ENCODE measurements around the gene TNIK. TPM values are rescaled to one million over a fixed set of nuclear protein-coding genes. Genes with fewer than 3 reads are reported as not detected.

The TNIK gene
- 10 to 100 TPM in 1 of 2 donors, 1 to 10 TPM in 1; 9.0 to 11.6 TPM for total RNA-seq

DNA sequence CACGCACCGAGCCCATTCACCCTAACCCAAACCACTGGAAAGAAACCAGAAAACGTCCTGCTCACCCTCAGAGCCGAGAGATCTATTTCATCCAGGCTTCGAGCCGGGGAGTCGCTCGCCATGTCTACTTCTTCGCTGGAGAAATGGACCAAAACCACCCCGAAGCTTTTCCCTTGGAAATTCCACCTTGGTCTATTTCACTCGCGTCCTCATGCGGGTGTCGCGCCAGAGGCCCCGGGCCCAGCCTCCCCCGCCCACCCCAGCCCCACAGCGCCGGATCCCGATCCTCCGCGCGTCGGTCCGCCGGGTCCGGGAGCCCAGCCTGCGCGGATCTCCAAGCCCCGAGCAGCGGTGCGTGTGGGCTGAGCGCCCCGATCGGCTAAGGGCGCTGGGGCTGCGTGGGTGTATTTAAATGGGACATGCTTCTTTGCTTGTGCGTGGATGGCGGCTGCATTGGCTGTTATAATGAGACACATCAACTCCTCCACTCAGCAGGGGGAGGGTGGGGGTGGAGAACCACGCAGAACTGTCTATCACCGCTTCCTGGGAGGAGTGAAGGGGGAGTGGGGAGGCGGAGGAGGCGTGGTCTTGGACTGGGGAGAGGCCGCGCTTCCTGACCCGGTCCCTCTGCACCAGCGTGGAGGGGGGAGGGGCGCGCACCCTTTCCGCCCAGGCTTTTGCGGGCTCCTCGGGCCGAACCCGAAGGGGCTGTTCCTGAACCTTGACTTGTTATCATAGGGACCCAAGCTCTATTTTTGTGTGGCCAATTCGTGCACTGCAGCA, at the start of gene TNIK:
Gene TNIK, minus strand, starts transcription at position 464 of the 783 bp plus-strand sequence. Its CDS starts 342 bp downstream, at position 122.
- Histone ChIP-seq H3K9me3 (no peaks in the 10 kb centered on the region), H3K36me3 (no peaks in the 10 kb centered on the region), H3K4me1 (peaks cover 0 to 18% of the 10 kb centered on the region in 2 donors), H3K27me3 (no peaks in the 10 kb centered on the region), H3K27ac (peak within 1 kb of the TSS; percentile 81 to 91), H3K4me3 (peak within 1 kb of the TSS; percentile 80 to 82)
- peak; percentile 90 for DNase-seq (ENCODE audit: low spot score)
- TF ChIP-seq, protein P1, sequence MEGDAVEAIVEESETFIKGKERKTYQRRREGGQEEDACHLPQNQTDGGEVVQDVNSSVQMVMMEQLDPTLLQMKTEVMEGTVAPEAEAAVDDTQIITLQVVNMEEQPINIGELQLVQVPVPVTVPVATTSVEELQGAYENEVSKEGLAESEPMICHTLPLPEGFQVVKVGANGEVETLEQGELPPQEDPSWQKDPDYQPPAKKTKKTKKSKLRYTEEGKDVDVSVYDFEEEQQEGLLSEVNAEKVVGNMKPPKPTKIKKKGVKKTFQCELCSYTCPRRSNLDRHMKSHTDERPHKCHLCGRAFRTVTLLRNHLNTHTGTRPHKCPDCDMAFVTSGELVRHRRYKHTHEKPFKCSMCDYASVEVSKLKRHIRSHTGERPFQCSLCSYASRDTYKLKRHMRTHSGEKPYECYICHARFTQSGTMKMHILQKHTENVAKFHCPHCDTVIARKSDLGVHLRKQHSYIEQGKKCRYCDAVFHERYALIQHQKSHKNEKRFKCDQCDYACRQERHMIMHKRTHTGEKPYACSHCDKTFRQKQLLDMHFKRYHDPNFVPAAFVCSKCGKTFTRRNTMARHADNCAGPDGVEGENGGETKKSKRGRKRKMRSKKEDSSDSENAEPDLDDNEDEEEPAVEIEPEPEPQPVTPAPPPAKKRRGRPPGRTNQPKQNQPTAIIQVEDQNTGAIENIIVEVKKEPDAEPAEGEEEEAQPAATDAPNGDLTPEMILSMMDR (IDR thresholded peaks at IDR 0.05): no peak

DNA sequence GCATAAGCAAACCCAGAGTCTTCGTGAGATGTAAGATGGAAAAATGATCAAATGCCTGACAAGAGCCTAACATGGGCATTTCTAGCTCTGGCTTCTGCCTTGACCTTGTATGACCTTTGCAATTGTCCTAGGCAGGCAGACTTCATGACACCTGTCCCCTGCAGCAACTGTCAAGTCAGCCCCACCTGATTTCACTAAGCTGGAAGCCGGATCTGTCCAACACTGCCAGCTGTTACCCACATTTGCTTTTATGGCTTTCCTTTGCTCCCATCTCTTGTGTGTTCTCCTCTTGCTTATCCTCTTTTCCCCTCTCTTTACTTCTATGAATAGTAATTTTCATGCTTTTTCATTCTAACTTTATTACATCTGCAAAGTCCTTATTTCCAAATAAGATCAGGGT, 48.5 kb upstream of the TNIK start:
- TF ChIP-seq, protein P1 (IDR thresholded peaks at IDR 0.05): no peak
- Histone ChIP-seq H3K4me3 (no peak overlapping the region), H3K4me1 (no peaks in the 10 kb centered on the region), H3K27me3 (no peaks in the 10 kb centered on the region), H3K9me3 (no peaks in the 10 kb centered on the region), H3K27ac (no peak overlapping the region), H3K36me3 (no peaks in the 10 kb centered on the region)
- no peak for DNase-seq (ENCODE audit: low spot score)

DNA sequence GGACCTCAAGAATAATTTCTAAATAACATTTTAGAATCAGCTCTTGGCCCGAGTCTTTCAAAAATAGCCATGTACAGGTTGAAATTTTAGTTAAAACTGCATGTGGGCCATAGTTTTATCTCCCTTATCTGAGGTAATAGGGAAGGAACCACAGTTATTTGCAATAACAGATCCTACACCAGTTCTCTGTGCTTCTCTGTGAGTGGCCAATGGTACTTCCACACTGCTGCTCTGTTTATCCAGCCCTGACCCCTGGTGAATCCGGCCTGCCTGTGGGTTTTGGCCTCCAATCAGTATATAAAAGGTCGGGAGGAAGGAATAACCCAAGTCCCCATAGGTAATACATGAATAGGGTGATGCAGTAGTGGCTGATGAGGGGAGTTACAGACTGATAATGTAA, 48.0 kb upstream of the TNIK start:
- TF ChIP-seq, protein P1 (IDR thresholded peaks at IDR 0.05): no peak
- Histone ChIP-seq H3K4me1 (no peaks in the 10 kb centered on the region), H3K27me3 (no peaks in the 10 kb centered on the region), H3K4me3 (no peak overlapping the region), H3K36me3 (no peaks in the 10 kb centered on the region), H3K9me3 (no peaks in the 10 kb centered on the region), H3K27ac (no peak overlapping the region)
- no peak for DNase-seq (ENCODE audit: low spot score)

DNA sequence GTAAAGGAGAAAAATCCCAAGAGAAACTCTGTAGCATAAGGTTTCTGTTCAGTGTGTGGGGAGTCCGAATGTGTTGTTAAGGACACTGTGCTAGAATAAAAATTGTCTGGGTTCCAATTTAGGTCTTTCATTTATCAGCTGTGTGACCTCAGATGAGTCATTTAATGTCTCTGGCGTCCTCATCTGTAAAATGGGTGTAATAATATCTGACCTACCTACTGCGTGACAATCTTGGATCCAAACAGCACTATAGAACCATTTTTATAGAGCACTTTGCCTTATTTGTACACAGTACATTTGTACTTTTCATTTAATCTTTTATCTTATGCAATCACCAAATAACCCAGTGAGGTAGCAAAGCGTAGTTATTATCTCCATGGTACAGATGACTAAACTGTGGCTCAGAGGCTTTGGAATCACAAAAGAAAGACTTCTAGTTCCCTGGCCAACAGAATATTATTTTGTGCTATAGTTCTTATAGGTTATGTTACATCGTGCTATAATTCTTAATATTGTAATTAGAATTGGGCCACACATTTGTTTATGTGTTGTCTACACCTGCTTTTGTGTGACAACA, 46.6 kb upstream of the TNIK start:
- Histone ChIP-seq H3K9me3 (no peaks in the 10 kb centered on the region), H3K27ac (no peak overlapping the region), H3K27me3 (no peaks in the 10 kb centered on the region), H3K4me1 (no peaks in the 10 kb centered on the region), H3K4me3 (no peak overlapping the region), H3K36me3 (no peaks in the 10 kb centered on the region)
- TF ChIP-seq, protein P1 (IDR thresholded peaks at IDR 0.05): no peak
- DNase-seq (ENCODE audit: low spot score): no peak

DNA sequence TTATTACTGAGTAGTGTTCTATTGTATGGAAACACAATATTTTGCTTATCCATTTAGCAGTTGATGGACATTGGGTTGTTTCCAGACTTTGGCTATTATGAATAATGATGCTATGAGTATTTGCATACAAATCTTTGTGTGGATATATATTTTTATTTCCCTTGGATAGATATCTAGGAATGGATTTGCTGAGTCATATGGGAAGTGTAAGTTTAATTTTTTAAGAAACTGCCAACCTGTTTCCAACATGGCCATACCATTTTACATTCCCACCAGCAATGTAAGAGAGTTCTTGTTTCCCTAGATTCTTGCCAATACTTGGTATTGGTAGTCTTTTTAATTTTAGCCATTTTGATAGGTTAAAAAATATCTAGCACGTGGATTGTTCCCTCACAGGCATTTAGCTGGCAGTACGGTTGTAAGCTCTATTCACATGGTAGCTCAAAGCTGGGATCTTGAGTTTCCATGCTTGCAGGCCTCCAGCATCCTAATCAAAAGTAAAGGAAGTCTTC, 45.7 kb upstream of the TNIK start:
- H3K9me3 ChIP-seq: no peaks in the 10 kb centered on the region
- H3K27me3 ChIP-seq: no peaks in the 10 kb centered on the region
- TF ChIP-seq, protein P1 (IDR thresholded peaks at IDR 0.05): no peak
- H3K27ac ChIP-seq: no peak overlapping the region
- no peaks in the 10 kb centered on the region for H3K36me3 ChIP-seq
- no peaks in the 10 kb centered on the region for H3K4me1 ChIP-seq
- DNase-seq (ENCODE audit: low spot score): no peak
- no peak overlapping the region for H3K4me3 ChIP-seq

Data from right atrium auricular region (tissue), 2 donors.